ENCODE data around the gene AP5B1. TPM values are rescaled to one million over a fixed set of nuclear protein-coding genes. Genes with fewer than 3 reads are reported as not detected.

The AP5B1 gene
- total RNA-seq, 1 donor, result 18.1 TPM

DNA sequence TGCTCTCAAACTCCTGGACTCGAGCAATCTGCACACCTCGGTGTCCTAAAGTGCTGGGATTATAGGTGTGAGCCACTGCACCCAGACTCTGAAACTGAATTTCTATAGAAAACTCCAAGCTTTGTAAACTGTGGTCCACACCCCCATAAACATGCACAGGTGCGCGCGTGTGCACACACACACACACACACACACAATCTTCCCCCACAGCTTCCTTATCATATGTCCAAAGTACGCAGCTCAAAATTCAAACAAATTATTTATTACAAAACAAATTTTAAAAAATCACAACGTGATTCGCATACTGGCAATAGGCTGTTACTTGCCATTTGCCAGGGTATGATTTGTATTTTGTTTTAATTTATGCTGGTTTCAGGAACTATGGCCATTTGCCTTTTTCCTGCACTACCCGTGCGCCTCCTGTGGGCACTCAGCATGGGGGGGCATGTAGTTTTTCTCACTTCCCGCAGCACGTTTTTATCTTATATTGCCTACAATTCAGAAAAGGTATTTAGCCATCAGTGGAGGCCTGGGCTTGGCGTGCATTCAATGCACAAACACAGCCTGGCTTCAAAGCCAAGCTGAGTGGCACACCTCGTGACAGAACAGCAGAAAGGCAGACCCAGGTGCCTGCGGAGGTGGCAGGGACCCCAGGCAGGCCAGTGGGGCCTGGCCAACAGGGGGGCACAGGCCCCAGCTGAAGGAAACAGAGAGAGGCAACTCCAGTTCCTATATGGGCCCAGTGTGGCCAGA lies 42.2 kb upstream of the AP5B1 start:
- Histone ChIP-seq H3K4me2 (ENCODE audit: insufficient read depth, low read length) (no peak overlapping the region), H3K36me3 (ENCODE audit: insufficient read depth, low read length) (no peaks in the 10 kb centered on the region), H4K20me1 (ENCODE audit: insufficient read depth, low read length) (no peaks in the 10 kb centered on the region), H3K79me2 (ENCODE audit: insufficient read depth, low read length) (peaks cover under 1% of the 10 kb centered on the region), H3K9me3 (ENCODE audit: low read depth, low read length) (no peaks in the 10 kb centered on the region), H3K4me3 (ENCODE audit: insufficient read depth, low read length) (no peak overlapping the region), H3K27me3 (ENCODE audit: insufficient read depth, low read length) (peaks cover 11% of the 10 kb centered on the region), H3K27ac (ENCODE audit: low read depth, low read length) (no peak overlapping the region), H2AFZ (ENCODE audit: low read length) (no peak overlapping the region), H3K4me1 (ENCODE audit: insufficient read depth, low read length) (no peaks in the 10 kb centered on the region)
- DNase-seq (ENCODE audit: insufficient read length, low spot score, missing footprints), result no peak
- TF ChIP-seq CTCF (IDR thresholded peaks at IDR 0.05; ENCODE audit: extremely low read depth, low read depth, low read length), result no peak

DNA sequence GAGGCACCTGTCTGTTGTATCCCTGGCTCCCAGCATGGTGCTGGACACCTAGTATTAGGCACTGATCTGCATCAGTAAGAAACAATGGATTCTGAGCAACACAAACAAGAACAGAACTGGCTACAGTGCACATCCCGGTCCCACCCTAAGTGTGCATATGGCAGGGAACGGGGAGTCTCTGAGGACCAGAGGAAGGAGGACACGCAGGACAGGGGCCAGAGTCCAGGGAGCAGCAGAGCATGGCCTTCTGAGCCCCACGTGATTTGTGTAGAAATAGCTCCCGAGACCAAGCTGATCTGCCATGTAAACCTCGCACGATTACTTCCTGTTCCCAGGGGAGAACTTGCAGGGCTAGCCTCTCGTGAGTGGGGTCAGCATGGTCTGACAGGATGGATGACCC lies 40.3 kb upstream of the AP5B1 start:
- Histone ChIP-seq H3K79me2 (ENCODE audit: insufficient read depth, low read length) (peaks cover 13% of the 10 kb centered on the region), H3K27ac (ENCODE audit: low read depth, low read length) (no peak overlapping the region), H3K27me3 (ENCODE audit: insufficient read depth, low read length) (peaks cover 11% of the 10 kb centered on the region), H3K4me1 (ENCODE audit: insufficient read depth, low read length) (peaks cover 3% of the 10 kb centered on the region), H3K4me3 (ENCODE audit: insufficient read depth, low read length) (no peak overlapping the region), H3K9me3 (ENCODE audit: low read depth, low read length) (no peaks in the 10 kb centered on the region), H3K4me2 (ENCODE audit: insufficient read depth, low read length) (no peak overlapping the region), H2AFZ (ENCODE audit: low read length) (no peak overlapping the region), H4K20me1 (ENCODE audit: insufficient read depth, low read length) (no peaks in the 10 kb centered on the region), H3K36me3 (ENCODE audit: insufficient read depth, low read length) (no peaks in the 10 kb centered on the region)
- no peak for DNase-seq (ENCODE audit: insufficient read length, low spot score, missing footprints)
- no peak for TF ChIP-seq CTCF (IDR thresholded peaks at IDR 0.05; ENCODE audit: extremely low read depth, low read depth, low read length)

DNA sequence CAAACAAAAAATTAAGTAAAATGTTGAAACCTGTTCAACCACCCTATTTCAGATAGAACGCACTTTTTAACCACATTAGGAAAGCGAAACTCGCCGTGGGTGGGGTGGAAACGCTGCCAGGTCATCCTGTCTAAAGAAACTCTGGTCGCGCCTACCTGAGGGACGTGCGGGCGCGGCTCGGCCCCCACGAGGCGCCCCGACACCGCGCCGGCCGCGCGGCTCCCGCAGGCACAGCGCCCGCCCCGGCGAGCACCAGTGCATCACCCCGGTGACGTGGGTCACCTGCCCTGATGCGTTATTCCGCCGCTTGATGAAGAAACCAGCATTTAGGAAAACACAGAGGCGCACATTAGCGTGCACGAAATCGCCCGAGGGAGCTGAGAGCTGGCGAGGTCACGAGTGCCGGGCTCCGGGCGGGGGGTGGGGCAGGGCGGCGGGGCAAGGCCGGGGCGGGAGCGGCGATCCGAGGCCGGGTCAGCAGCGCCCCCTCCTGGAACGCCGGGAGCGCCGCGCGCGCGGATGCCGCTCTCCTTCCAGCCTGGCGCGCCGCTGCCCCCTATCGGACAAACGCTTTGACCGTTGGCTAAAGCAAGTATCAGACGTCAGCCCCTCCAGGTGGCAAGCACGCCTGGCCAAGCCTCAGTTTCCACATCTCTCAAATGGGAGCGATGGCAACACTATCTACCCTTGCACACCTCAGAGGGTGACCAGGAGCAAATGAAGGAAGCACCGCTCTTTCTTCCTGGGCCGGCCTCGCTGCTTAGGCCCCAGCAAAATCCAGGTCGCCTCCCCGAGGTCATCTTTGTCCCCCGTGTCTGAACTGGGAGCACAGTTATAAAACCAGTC lies 37.3 kb upstream of the AP5B1 start:
- TF ChIP-seq CTCF (IDR thresholded peaks at IDR 0.05; ENCODE audit: extremely low read depth, low read depth, low read length), result peak; percentile 86
- Histone ChIP-seq H3K4me2 (ENCODE audit: insufficient read depth, low read length) (peak overlapping the region; percentile 84), H3K4me3 (ENCODE audit: insufficient read depth, low read length) (peak overlapping the region; percentile 86), H3K27me3 (ENCODE audit: insufficient read depth, low read length) (peaks cover 11% of the 10 kb centered on the region), H3K4me1 (ENCODE audit: insufficient read depth, low read length) (peaks cover 16% of the 10 kb centered on the region), H3K9me3 (ENCODE audit: low read depth, low read length) (no peaks in the 10 kb centered on the region), H2AFZ (ENCODE audit: low read length) (peak overlapping the region; percentile 89), H4K20me1 (ENCODE audit: insufficient read depth, low read length) (no peaks in the 10 kb centered on the region), H3K36me3 (ENCODE audit: insufficient read depth, low read length) (no peaks in the 10 kb centered on the region), H3K27ac (ENCODE audit: low read depth, low read length) (peak overlapping the region; percentile 47), H3K79me2 (ENCODE audit: insufficient read depth, low read length) (peaks cover 13% of the 10 kb centered on the region)
- peak; percentile 99 for DNase-seq (ENCODE audit: insufficient read length, low spot score, missing footprints)

GRCh38 chr11:65817312-65817834 lies 36.6 kb upstream of the AP5B1 start:
- H3K27me3 ChIP-seq (ENCODE audit: insufficient read depth, low read length), result peaks cover 7% of the 10 kb centered on the region
- peaks cover 13% of the 10 kb centered on the region for H3K79me2 ChIP-seq (ENCODE audit: insufficient read depth, low read length)
- H3K4me2 ChIP-seq (ENCODE audit: insufficient read depth, low read length), result peak overlapping the region; percentile 84
- H2AFZ ChIP-seq (ENCODE audit: low read length), result peak overlapping the region; percentile 89
- H3K36me3 ChIP-seq (ENCODE audit: insufficient read depth, low read length), result no peaks in the 10 kb centered on the region
- no peaks in the 10 kb centered on the region for H3K9me3 ChIP-seq (ENCODE audit: low read depth, low read length)
- no peak for DNase-seq (ENCODE audit: insufficient read length, low spot score, missing footprints)
- H4K20me1 ChIP-seq (ENCODE audit: insufficient read depth, low read length), result no peaks in the 10 kb centered on the region
- H3K4me1 ChIP-seq (ENCODE audit: insufficient read depth, low read length), result peaks cover 16% of the 10 kb centered on the region
- TF ChIP-seq CTCF (IDR thresholded peaks at IDR 0.05; ENCODE audit: extremely low read depth, low read depth, low read length), result no peak
- peak overlapping the region; percentile 86 for H3K4me3 ChIP-seq (ENCODE audit: insufficient read depth, low read length)
- peak overlapping the region; percentile 47 for H3K27ac ChIP-seq (ENCODE audit: low read depth, low read length)

Data from osteoblast (primary cell).